ENCODE measurements around the gene IMPDH1. TPM values are rescaled to one million over a fixed set of nuclear protein-coding genes. Genes with fewer than 3 reads are reported as not detected.
A peak's percentile ranks its signal among the peaks of the same experiment; 100 is the strongest.

Gene IMPDH1
- total RNA-seq, 4 donors from 2014 or later: 36.9 to 87.1 (median 43.3) TPM

DNA sequence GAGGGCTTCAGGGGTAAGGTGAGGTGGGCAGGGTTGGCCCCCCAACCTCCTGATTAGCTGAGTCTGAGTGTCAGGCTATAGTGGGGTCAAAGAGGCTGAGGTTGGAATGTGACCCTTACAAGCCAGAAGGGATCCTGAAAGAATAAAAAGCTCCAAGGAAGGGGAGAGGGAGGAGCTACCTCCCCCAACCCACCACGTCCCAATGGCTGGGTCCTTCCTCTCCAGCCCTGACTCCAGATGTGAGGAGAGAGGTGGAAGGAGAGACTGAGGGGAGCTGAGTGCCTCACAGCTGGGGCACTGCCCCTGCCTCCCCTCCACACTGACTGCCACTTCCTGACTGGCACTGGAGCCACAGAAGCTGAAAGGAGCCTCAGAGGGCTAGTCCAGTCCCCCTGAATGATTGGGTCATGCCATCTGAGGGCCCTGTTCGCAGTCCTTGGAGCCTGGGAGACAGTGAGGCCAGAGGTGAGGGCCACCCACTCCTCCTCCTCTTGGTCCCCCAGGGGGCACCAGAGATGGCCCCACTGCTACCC lies 20.6 kb downstream of the IMPDH1 start:
- no peak for ATAC-seq

DNA sequence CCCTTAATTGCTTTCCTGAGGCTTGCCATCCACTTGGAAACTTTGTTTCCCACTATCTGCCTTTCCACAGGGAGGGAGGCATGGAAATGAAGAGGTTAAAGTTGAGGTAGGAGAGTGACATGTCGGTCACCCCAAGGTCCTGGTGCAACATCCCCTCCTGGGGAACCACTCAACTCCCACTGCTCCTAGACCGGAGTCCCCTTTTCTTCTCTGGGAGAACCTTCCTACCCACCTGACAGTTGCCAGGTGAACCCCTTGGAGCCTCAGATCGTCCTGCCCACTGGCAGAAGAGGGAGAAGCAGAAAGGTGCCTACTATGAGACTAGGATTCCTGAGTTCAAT lies 21.7 kb downstream of the IMPDH1 start:
- WGBS, 2 donors (ENCODE audit: low coverage in 1 of 2): 33 to 57% methylated on average over 1 to 3 of the region's 3 CpGs
- H3K36me3 ChIP-seq: peaks cover 0 to 20% of the 10 kb centered on the region in 2 donors
- no peaks in the 10 kb centered on the region for H3K9me3 ChIP-seq
- no peak overlapping the region for H3K4me3 ChIP-seq
- peaks cover 20% of the 10 kb centered on the region for H3K27me3 ChIP-seq
- no peak overlapping the region for H3K27ac ChIP-seq
- ATAC-seq: no peak
- TF ChIP-seq CTCF (IDR thresholded peaks at IDR 0.05) (no peak), POLR2A (IDR thresholded peaks at IDR 0.05) (no peak), EP300 (IDR thresholded peaks at IDR 0.05) (no peak), POLR2AphosphoS5 (IDR thresholded peaks at IDR 0.05) (no peak)
- H3K4me1 ChIP-seq: peaks cover 0 to 11% (median 0%) of the 10 kb centered on the region in 3 donors

More for the DNA sequence above, 20.6 kb downstream of the IMPDH1 start:
- no peak for TF ChIP-seq CTCF (IDR thresholded peaks at IDR 0.05)
- TF ChIP-seq EP300 (IDR thresholded peaks at IDR 0.05): no peak
- TF ChIP-seq POLR2AphosphoS5 (IDR thresholded peaks at IDR 0.05): no peak
- no peak for TF ChIP-seq POLR2A (IDR thresholded peaks at IDR 0.05)
- no peak overlapping the region for H3K4me3 ChIP-seq
- no peaks in the 10 kb centered on the region for H3K9me3 ChIP-seq
- WGBS, 2 donors (ENCODE audit: low coverage in 1 of 2): 13 to 60% methylated on average over 1 of the region's 2 CpGs
- H3K36me3 ChIP-seq: peaks cover 0 to 30% of the 10 kb centered on the region in 2 donors
- H3K27me3 ChIP-seq: peaks cover 20% of the 10 kb centered on the region
- H3K4me1 ChIP-seq: peaks cover 0 to 11% (median 0%) of the 10 kb centered on the region in 3 donors
- no peak overlapping the region for H3K27ac ChIP-seq

- Histone ChIP-seq H3K9me3 (no peaks in the 10 kb centered on the region), H3K4me3 (peak overlapping the region in 1 of 2 donors; percentile 11), H3K4me1 (peaks cover 0 to 11% (median 0%) of the 10 kb centered on the region in 3 donors), H3K27ac (peak overlapping the region in 2 of 4 donors; percentile 21 to 26), H3K36me3 (peaks cover 0 to 13% of the 10 kb centered on the region in 2 donors), H3K27me3 (peaks cover 20% of the 10 kb centered on the region)
- no peak for TF ChIP-seq POLR2AphosphoS5 (IDR thresholded peaks at IDR 0.05)
- no peak for TF ChIP-seq EP300 (IDR thresholded peaks at IDR 0.05)
- TF ChIP-seq POLR2A (IDR thresholded peaks at IDR 0.05): no peak
- TF ChIP-seq CTCF (IDR thresholded peaks at IDR 0.05): peak in 3 of 4 experiments; percentile 84 to 90 (median 85)
- peak; percentile 80 for ATAC-seq
- WGBS, 2 donors (ENCODE audit: low coverage in 1 of 2): 3% methylated on average over 11 of the region's 24 CpGs; no CpG with 5 or more reads in 1 of the 2 donors
Measured at GRCh38 chr7:128387216-128388144, 22.3 kb downstream of the IMPDH1 start.

- 83 to 88% methylated on average over 4 of the region's 4 CpGs for WGBS, 2 donors (ENCODE audit: low coverage in 1 of 2)
- Histone ChIP-seq H3K4me1 (peaks cover 0 to 11% (median 0%) of the 10 kb centered on the region in 3 donors), H3K4me3 (no peak overlapping the region), H3K9me3 (no peaks in the 10 kb centered on the region), H3K27me3 (peaks cover 20% of the 10 kb centered on the region), H3K36me3 (peaks cover 0 to under 1% of the 10 kb centered on the region in 2 donors), H3K27ac (no peak overlapping the region)
- no peak for ATAC-seq
- TF ChIP-seq EP300 (IDR thresholded peaks at IDR 0.05) (no peak), POLR2A (IDR thresholded peaks at IDR 0.05) (no peak), POLR2AphosphoS5 (IDR thresholded peaks at IDR 0.05) (no peak), CTCF (IDR thresholded peaks at IDR 0.05) (no peak)
Measured at GRCh38 chr7:128385988-128386925, 23.5 kb downstream of the IMPDH1 start.
